Calu3 (cell line): Measurements from ENCODE around the gene ZBTB2. TPM values are rescaled to one million over a fixed set of nuclear protein-coding genes. Genes with fewer than 3 reads are reported as not detected.

Experiments used
- BruUV-seq: library from RNA; stranded (reverse); fragments of 400-500 nt; replicated peaks from 2 replicates; lab custom pipeline; 2021; lab: Mats Ljungman, UMichigan
- CTCF ChIA-PET: fragments of 300-600 bp; sonication (Branson Sonifier 250); formaldehyde crosslinking; loops from one replicate; lab custom pipeline; 2022; ENCODE audit warnings: antibody characterized with exemption; lab: Charles Lee
- DNase-seq: peaks from one replicate; pipeline ENCODE4 v3.0.0; 2022
- H3K27ac Mint-ChIP-seq: one replicate; pipeline ENCODE4 v1.8.0; 2022; ENCODE audit warnings: mixed read lengths; ENCODE audit not compliant: unreplicated experiment
- H3K27me3 Mint-ChIP-seq: one replicate; pipeline ENCODE4 v1.8.0; 2022; ENCODE audit warnings: mixed read lengths; ENCODE audit not compliant: unreplicated experiment
- H3K36me3 Mint-ChIP-seq: one replicate; pipeline ENCODE4 v1.8.0; 2022; ENCODE audit warnings: mild to moderate bottlenecking, moderate library complexity, mixed read lengths; ENCODE audit not compliant: insufficient read depth, unreplicated experiment
- H3K4me1 Mint-ChIP-seq: one replicate; pipeline ENCODE4 v1.8.0; 2022; ENCODE audit warnings: mild to moderate bottlenecking, low read depth, mixed read lengths; ENCODE audit not compliant: unreplicated experiment
- H3K4me3 Mint-ChIP-seq: one replicate; pipeline ENCODE4 v1.8.0; 2022; ENCODE audit warnings: mild to moderate bottlenecking, low read depth, moderate library complexity, mixed read lengths; ENCODE audit not compliant: unreplicated experiment
- H3K9me3 Mint-ChIP-seq: one replicate; pipeline ENCODE4 v1.8.0; 2022; ENCODE audit warnings: low read depth, mixed read lengths; ENCODE audit not compliant: unreplicated experiment
- CTCF ChIP-seq: fragments of 200-600 bp; IDR thresholded peaks from one replicate; pipeline ENCODE4 v1.8.0; 2022; ENCODE audit warnings: antibody characterized with exemption; ENCODE audit not compliant: unreplicated experiment
- intact Hi-C: fragments of 100-400 bp; cut with micrococcal nuclease; formaldehyde crosslinking; loops from one replicate; pipeline ENCODE4 v1.10.0; 2022; ENCODE audit not compliant: unreplicated experiment
- total RNA-seq: library from RNA; stranded (reverse); gene quantifications from 2 replicates; pipeline ENCODE4 v1.2.3, GENCODE V29; 2022

Gene ZBTB2
- total RNA-seq, 1 experiment from 2014 or later, result 15.7 TPM

GRCh38 chr6:151379933-151380847 is 11.2 kb downstream of the ZBTB2 start:
- BruUV-seq, result no TSS peak
- peaks cover 15% of the 10 kb centered on the region for H3K36me3 Mint-ChIP-seq
- CTCF ChIA-PET, result no interaction called here

GRCh38 chr6:151377095-151377494 is 14.3 kb downstream of the ZBTB2 start:
- Mint-ChIP-seq H3K27me3 (no peaks in the 10 kb centered on the region), H3K4me3 (no peak overlapping the region), H3K27ac (no peak overlapping the region), H3K9me3 (no peaks in the 10 kb centered on the region), H3K4me1 (peaks cover 15% of the 10 kb centered on the region), H3K36me3 (peaks cover 27% of the 10 kb centered on the region)
- TF ChIP-seq CTCF, result no peak
- CTCF ChIA-PET, result no interaction called here
- DNase-seq, result no peak
- no TSS peak for BruUV-seq
- intact Hi-C loops, result no loop called here

More at GRCh38 chr6:151379933-151380847, 11.2 kb downstream of the ZBTB2 start:
- Mint-ChIP-seq H3K4me1 (peaks cover 23% of the 10 kb centered on the region), H3K27me3 (no peaks in the 10 kb centered on the region), H3K4me3 (no peak overlapping the region), H3K9me3 (no peaks in the 10 kb centered on the region), H3K27ac (no peak overlapping the region)
- DNase-seq, result no peak
- TF ChIP-seq CTCF, result no peak
- intact Hi-C loops, result no loop called here

- TF ChIP-seq CTCF, result no peak
- H3K36me3 Mint-ChIP-seq, result peaks cover 34% of the 10 kb centered on the region
- DNase-seq, result no peak
- no peak overlapping the region for H3K27ac Mint-ChIP-seq
- intact Hi-C loops, result no loop called here
- peaks cover 15% of the 10 kb centered on the region for H3K4me1 Mint-ChIP-seq
- H3K27me3 Mint-ChIP-seq, result no peaks in the 10 kb centered on the region
- BruUV-seq, result no TSS peak
- CTCF ChIA-PET, result no interaction called here
- H3K9me3 Mint-ChIP-seq, result no peaks in the 10 kb centered on the region
- H3K4me3 Mint-ChIP-seq, result no peak overlapping the region
These were observed 14.9 kb downstream of the ZBTB2 start for GRCh38 chr6:151376440-151376839.

GRCh38 chr6:151375833-151376232 is 15.5 kb downstream of the ZBTB2 start:
- BruUV-seq, result no TSS peak
- TF ChIP-seq CTCF, result no peak
- Mint-ChIP-seq H3K27me3 (no peaks in the 10 kb centered on the region), H3K4me1 (peaks cover 9% of the 10 kb centered on the region), H3K4me3 (no peak overlapping the region), H3K9me3 (no peaks in the 10 kb centered on the region), H3K27ac (no peak overlapping the region), H3K36me3 (peaks cover 34% of the 10 kb centered on the region)
- CTCF ChIA-PET, result no interaction called here
- intact Hi-C loops, result no loop called here
- DNase-seq, result no peak
